HEK293 (cell line): Measurements from ENCODE around the gene ZFAND3.

Experiments used
- CTCF ChIA-PET: fragments of 350-600 bp; formaldehyde crosslinking; extraction: SDS; loops from one replicate; lab custom pipeline; 2021; ENCODE audit warnings: antibody characterized with exemption; lab: Yijun Ruan, JAX
- POLR2A ChIA-PET: fragments of 300-600 bp; formaldehyde crosslinking; extraction: SDS; loops from one replicate; lab custom pipeline; 2020; ENCODE audit warnings: antibody characterized with exemption, inconsistent platforms; lab: Yijun Ruan, JAX
- H3K27ac ChIP-seq: fragments of 200-500 bp; sonication (Bioruptor generic); 2 replicates; pipeline ENCODE4 v1.5.1; 2014; ENCODE audit warnings: low read depth, low read length, control low read depth, inconsistent platforms; ENCODE audit errors: extremely low read depth
- H3K36me3 ChIP-seq, 2 experiments: fragments of 200-500 bp in 1 of 2; sonication (Bioruptor generic) in 1 of 2; 1 replicate in 1 of 2; 2 replicates in 1 of 2; pipeline ENCODE4 v1.5.1; 2014 to 2017; ENCODE audit warnings: inconsistent platforms in 2 of 2, low read length in 2 of 2; ENCODE audit not compliant: control insufficient read depth in 2 of 2, insufficient read depth in 1 of 2
- H3K4me1 ChIP-seq: fragments of 200-500 bp; sonication (Bioruptor generic); 2 replicates; pipeline ENCODE4 v1.5.1; 2014; ENCODE audit warnings: mild to moderate bottlenecking, low read length, inconsistent platforms; ENCODE audit not compliant: control insufficient read depth, insufficient read depth
- H3K4me3 ChIP-seq: 2 replicates; pipeline ENCODE4 v1.5.1; 2011; ENCODE audit warnings: low read depth, mild to moderate bottlenecking, control low read depth, low read length, moderate library complexity
- H3K9me3 ChIP-seq: fragments of 200-500 bp; sonication (Bioruptor generic); 2 replicates; pipeline ENCODE4 v1.5.1; 2014; ENCODE audit warnings: low read depth, low read length, inconsistent platforms; ENCODE audit not compliant: control insufficient read depth, insufficient read depth
- GLIS1 ChIP-seq: fragments of 450-650 bp; formaldehyde crosslinking; IDR thresholded peaks from 2 replicates; pipeline ENCODE4 v1.5.1; 2016; ENCODE audit warnings: missing biosample characterization, missing genetic modification characterization
- KLF16 ChIP-seq: fragments of 450-650 bp; formaldehyde crosslinking; IDR thresholded peaks from 2 replicates; pipeline ENCODE4 v1.5.1; 2017; ENCODE audit warnings: missing biosample characterization, missing genetic modification characterization
- MEIS1 ChIP-seq: sonication (generic); formaldehyde crosslinking; IDR thresholded peaks from 2 replicates; pipeline ENCODE4 v1.8.1; 2022; ENCODE audit warnings: missing genetic modification reagents, mild to moderate bottlenecking, borderline replicate concordance
- YY1 ChIP-seq: fragments of 450-650 bp; formaldehyde crosslinking; IDR thresholded peaks from 2 replicates; pipeline ENCODE4 v1.5.1; 2018; ENCODE audit warnings: missing biosample characterization, missing genetic modification characterization
- YY2 ChIP-seq: fragments of 450-650 bp; formaldehyde crosslinking; IDR thresholded peaks from 2 replicates; pipeline ENCODE4 v1.5.1; 2016; ENCODE audit warnings: missing biosample characterization, missing genetic modification characterization
- ZBTB11 ChIP-seq: fragments of 450-650 bp; formaldehyde crosslinking; conservative IDR thresholded peaks from 2 replicates; pipeline ENCODE4 v1.5.1; 2016; ENCODE audit warnings: low read depth, missing biosample characterization, missing genetic modification characterization
- ZBTB17 ChIP-seq: fragments of 450-650 bp; formaldehyde crosslinking; IDR thresholded peaks from 2 replicates; pipeline ENCODE4 v1.5.1; 2016; ENCODE audit warnings: missing biosample characterization, missing genetic modification characterization
- ZFP41 ChIP-seq: fragments of 450-650 bp; formaldehyde crosslinking; IDR thresholded peaks from 2 replicates; pipeline ENCODE4 v1.5.1; 2016; ENCODE audit warnings: missing biosample characterization, missing genetic modification characterization, borderline replicate concordance
- ZNF202 ChIP-seq: fragments of 450-650 bp; formaldehyde crosslinking; IDR thresholded peaks from 2 replicates; pipeline ENCODE4 v1.5.1; 2016; ENCODE audit warnings: missing biosample characterization, missing genetic modification characterization, borderline replicate concordance
- ZNF221 ChIP-seq: fragments of 450-650 bp; formaldehyde crosslinking; IDR thresholded peaks from 2 replicates; pipeline ENCODE4 v1.5.1; 2017; ENCODE audit warnings: missing biosample characterization, missing genetic modification characterization, borderline replicate concordance
- ZNF311 ChIP-seq: fragments of 450-650 bp; formaldehyde crosslinking; IDR thresholded peaks from 2 replicates; pipeline ENCODE4 v1.5.1; 2017; ENCODE audit warnings: missing biosample characterization, missing genetic modification characterization, borderline replicate concordance
- ZNF366 ChIP-seq: fragments of 450-650 bp; formaldehyde crosslinking; conservative IDR thresholded peaks from 2 replicates; pipeline ENCODE4 v1.5.1; 2016; ENCODE audit warnings: missing biosample characterization, missing genetic modification characterization
- ZNF416 ChIP-seq: fragments of 450-650 bp; formaldehyde crosslinking; IDR thresholded peaks from 2 replicates; pipeline ENCODE4 v1.5.1; 2016; ENCODE audit warnings: missing biosample characterization, missing genetic modification characterization
- ZNF423 ChIP-seq: fragments of 450-650 bp; formaldehyde crosslinking; IDR thresholded peaks from 2 replicates; pipeline ENCODE4 v1.5.1; 2016; ENCODE audit warnings: missing biosample characterization, missing genetic modification characterization
- ZNF473 ChIP-seq: fragments of 450-650 bp; formaldehyde crosslinking; IDR thresholded peaks from 2 replicates; pipeline ENCODE4 v1.5.1; 2017; ENCODE audit warnings: missing biosample characterization, missing genetic modification characterization
- ZNF529 ChIP-seq: fragments of 450-650 bp; formaldehyde crosslinking; IDR thresholded peaks from 2 replicates; pipeline ENCODE4 v1.5.1; 2017; ENCODE audit warnings: missing genetic modification characterization, missing biosample characterization; ENCODE audit not compliant: insufficient replicate concordance
- ZNF600 ChIP-seq: fragments of 450-650 bp; formaldehyde crosslinking; IDR thresholded peaks from 2 replicates; pipeline ENCODE4 v1.5.1; 2016; ENCODE audit warnings: missing biosample characterization, missing genetic modification characterization
- ZNF623 ChIP-seq: fragments of 450-650 bp; formaldehyde crosslinking; IDR thresholded peaks from 2 replicates; pipeline ENCODE4 v1.5.1; 2016; ENCODE audit warnings: missing biosample characterization, missing genetic modification characterization
- ZNF654 ChIP-seq: fragments of 450-650 bp; formaldehyde crosslinking; IDR thresholded peaks from 2 replicates; pipeline ENCODE4 v1.5.1; 2016; ENCODE audit warnings: low read depth, missing biosample characterization, missing genetic modification characterization
- ZNF664 ChIP-seq: fragments of 450-650 bp; formaldehyde crosslinking; IDR thresholded peaks from 2 replicates; pipeline ENCODE4 v1.5.1; 2016; ENCODE audit warnings: missing biosample characterization, missing genetic modification characterization
- ZNF776 ChIP-seq: fragments of 450-650 bp; formaldehyde crosslinking; IDR thresholded peaks from 2 replicates; pipeline ENCODE4 v1.5.0; 2017; ENCODE audit warnings: missing biosample characterization, missing genetic modification characterization, borderline replicate concordance
- ZNF791 ChIP-seq: fragments of 450-650 bp; formaldehyde crosslinking; IDR thresholded peaks from 2 replicates; pipeline ENCODE4 v1.5.1; 2016; ENCODE audit warnings: missing biosample characterization, missing genetic modification characterization
- ZNF792 ChIP-seq: fragments of 450-650 bp; formaldehyde crosslinking; IDR thresholded peaks from 2 replicates; pipeline ENCODE4 v1.5.1; 2016; ENCODE audit warnings: missing biosample characterization, missing genetic modification characterization
- ZNF830 ChIP-seq: fragments of 450-650 bp; IDR thresholded peaks from 2 replicates; pipeline ENCODE4 v1.5.0; 2018; ENCODE audit warnings: missing biosample characterization, missing genetic modification characterization, low read depth, mild to moderate bottlenecking, moderate library complexity
- TF ChIP-seq, protein P1 (sequence below): fragments of 450-650 bp; formaldehyde crosslinking; IDR thresholded peaks from 2 replicates; pipeline ENCODE4 v1.5.1; 2017; ENCODE audit warnings: missing biosample characterization, missing genetic modification characterization
- TF ChIP-seq, protein P2 (sequence below): fragments of 450-650 bp; formaldehyde crosslinking; IDR thresholded peaks from 2 replicates; pipeline ENCODE4 v1.5.1; 2016; ENCODE audit warnings: missing biosample characterization, missing genetic modification characterization
- TF ChIP-seq, protein P3 (sequence below): fragments of 450-650 bp; formaldehyde crosslinking; IDR thresholded peaks from 2 replicates; pipeline ENCODE4 v1.5.1; 2016; ENCODE audit warnings: missing biosample characterization, missing genetic modification characterization

Gene ZFAND3

GRCh38 chr6:38173909-38174308 is 354.4 kb downstream of the ZFAND3 start:
- CTCF ChIA-PET = interaction anchor here (1.4 kb wide), 1 partner anchor 320 kb away, joined by 5 read pairs; no protein-coding TSS in a partner anchor
- TF ChIP-seq ZNF366 (no peak), ZNF423 (tag by site-specific recombination) (no peak), ZFP41 (tag by site-specific recombination) (no peak), MEIS1 (CRISPR knock-in tag) (no peak), ZNF221 (tag by site-specific recombination) (no peak), ZNF202 (tag by site-specific recombination) (no peak), ZNF529 (tag by site-specific recombination) (no peak), ZNF776 (no peak), ZBTB11 (tag by site-specific recombination) (no peak), ZNF664 (tag by site-specific recombination) (no peak), YY1 (tag by site-specific recombination) (no peak)
- TF ChIP-seq, protein P1, sequence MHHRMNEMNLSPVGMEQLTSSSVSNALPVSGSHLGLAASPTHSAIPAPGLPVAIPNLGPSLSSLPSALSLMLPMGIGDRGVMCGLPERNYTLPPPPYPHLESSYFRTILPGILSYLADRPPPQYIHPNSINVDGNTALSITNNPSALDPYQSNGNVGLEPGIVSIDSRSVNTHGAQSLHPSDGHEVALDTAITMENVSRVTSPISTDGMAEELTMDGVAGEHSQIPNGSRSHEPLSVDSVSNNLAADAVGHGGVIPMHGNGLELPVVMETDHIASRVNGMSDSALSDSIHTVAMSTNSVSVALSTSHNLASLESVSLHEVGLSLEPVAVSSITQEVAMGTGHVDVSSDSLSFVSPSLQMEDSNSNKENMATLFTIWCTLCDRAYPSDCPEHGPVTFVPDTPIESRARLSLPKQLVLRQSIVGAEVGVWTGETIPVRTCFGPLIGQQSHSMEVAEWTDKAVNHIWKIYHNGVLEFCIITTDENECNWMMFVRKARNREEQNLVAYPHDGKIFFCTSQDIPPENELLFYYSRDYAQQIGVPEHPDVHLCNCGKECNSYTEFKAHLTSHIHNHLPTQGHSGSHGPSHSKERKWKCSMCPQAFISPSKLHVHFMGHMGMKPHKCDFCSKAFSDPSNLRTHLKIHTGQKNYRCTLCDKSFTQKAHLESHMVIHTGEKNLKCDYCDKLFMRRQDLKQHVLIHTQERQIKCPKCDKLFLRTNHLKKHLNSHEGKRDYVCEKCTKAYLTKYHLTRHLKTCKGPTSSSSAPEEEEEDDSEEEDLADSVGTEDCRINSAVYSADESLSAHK (tag by site-specific recombination) = no peak
- TF ChIP-seq, all 188 proteins: peak for 0
- no peaks in the 10 kb centered on the region for H3K36me3 ChIP-seq
- no peak overlapping the region for H3K4me3 ChIP-seq
- POLR2A ChIA-PET = no interaction called here
- H3K9me3 ChIP-seq = no peaks in the 10 kb centered on the region
- no peak overlapping the region for H3K27ac ChIP-seq
- peaks cover 6% of the 10 kb centered on the region; the same call in 1 of the 2 replicates for H3K4me1 ChIP-seq

- H3K4me1 ChIP-seq = peaks cover 6% of the 10 kb centered on the region; the same call in 1 of the 2 replicates
- H3K9me3 ChIP-seq = no peaks in the 10 kb centered on the region
- no peak overlapping the region for H3K27ac ChIP-seq
- POLR2A ChIA-PET = no interaction called here
- TF ChIP-seq KLF16 (tag by site-specific recombination) (no peak), GLIS1 (tag by site-specific recombination) (no peak), ZNF311 (tag by site-specific recombination) (no peak), ZNF830 (tag by site-specific recombination) (no peak), ZBTB17 (tag by site-specific recombination) (no peak), ZNF791 (tag by site-specific recombination) (no peak), ZNF792 (no peak), ZNF416 (tag by site-specific recombination) (no peak), ZNF366 (no peak), ZNF654 (tag by site-specific recombination) (no peak), ZNF776 (no peak), ZNF600 (tag by site-specific recombination) (no peak), YY2 (tag by site-specific recombination) (no peak), ZNF473 (tag by site-specific recombination) (no peak), ZNF623 (no peak)
- TF ChIP-seq, protein P2, sequence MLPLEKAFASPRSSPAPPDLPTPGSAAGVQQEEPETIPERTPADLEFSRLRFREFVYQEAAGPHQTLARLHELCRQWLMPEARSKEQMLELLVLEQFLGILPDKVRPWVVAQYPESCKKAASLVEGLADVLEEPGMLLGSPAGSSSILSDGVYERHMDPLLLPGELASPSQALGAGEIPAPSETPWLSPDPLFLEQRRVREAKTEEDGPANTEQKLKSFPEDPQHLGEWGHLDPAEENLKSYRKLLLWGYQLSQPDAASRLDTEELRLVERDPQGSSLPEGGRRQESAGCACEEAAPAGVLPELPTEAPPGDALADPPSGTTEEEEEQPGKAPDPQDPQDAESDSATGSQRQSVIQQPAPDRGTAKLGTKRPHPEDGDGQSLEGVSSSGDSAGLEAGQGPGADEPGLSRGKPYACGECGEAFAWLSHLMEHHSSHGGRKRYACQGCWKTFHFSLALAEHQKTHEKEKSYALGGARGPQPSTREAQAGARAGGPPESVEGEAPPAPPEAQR (tag by site-specific recombination) = no peak
- TF ChIP-seq, protein P3, sequence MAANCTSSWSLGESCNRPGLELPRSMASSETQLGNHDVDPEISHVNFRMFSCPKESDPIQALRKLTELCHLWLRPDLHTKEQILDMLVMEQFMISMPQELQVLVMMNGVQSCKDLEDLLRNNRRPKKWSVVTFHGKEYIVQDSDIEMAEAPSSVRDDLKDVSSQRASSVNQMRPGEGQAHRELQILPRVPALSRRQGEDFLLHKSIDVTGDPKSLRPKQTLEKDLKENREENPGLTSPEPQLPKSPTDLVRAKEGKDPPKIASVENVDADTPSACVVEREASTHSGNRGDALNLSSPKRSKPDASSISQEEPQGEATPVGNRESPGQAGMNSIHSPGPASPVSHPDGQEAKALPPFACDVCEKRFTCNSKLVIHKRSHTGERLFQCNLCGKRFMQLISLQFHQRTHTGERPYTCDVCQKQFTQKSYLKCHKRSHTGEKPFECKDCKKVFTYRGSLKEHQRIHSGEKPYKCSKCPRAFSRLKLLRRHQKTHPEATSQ (tag by site-specific recombination) = no peak
- TF ChIP-seq, all 188 proteins: peak for 0
- CTCF ChIA-PET = interaction anchor here (1.4 kb wide), 1 partner anchor 319 kb away, joined by 5 read pairs; no protein-coding TSS in a partner anchor
- Histone ChIP-seq H3K36me3 (no peaks in the 10 kb centered on the region), H3K4me3 (no peak overlapping the region)
These were observed 354.8 kb downstream of the ZFAND3 start for GRCh38 chr6:38174315-38174714.
